T47D (cell line): ENCODE measurements around the gene ANAPC16.

Source experiments
- DNase-seq, 2 experiments: peaks; one replicate each; pipeline versions ENCODE4 v3.0.0 to v3.0.0-alpha.2; 2011 to 2012; ENCODE audit warnings: low read depth in 1 of 2, low spot score in 1 of 2
- JUND ChIP-seq: IDR thresholded peaks from 2 replicates; pipeline ENCODE4 v1.6.1; 2012; ENCODE audit warnings: low read depth
- in situ Hi-C: cut with HindIII; loops from 2 replicates; pipeline ENCODE4 v1.10.0; 2016; ENCODE audit warnings: low sequenced_read_pairs, low pct_unique_long_range_greater_than_20kb

Gene ANAPC16

DNA sequence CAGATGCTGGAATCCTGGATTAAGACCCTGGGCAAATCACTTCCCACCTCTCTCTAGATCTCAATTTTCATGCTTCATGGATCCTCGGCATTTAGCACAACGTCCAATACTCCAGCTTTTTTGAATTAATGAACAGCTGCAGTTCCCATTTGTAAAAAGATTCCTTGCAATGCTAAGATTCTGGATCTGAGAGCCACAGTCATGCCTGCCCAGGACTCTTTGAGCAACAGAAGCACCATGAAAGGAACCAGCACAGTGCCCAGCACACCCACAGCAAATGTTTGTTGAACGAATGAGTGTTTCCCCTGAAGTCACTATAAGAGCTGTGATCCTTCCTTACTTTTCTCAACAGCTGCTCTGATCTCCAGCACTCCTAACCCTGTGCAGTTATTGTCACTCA lies 37.2 kb downstream of the ANAPC16 start:
- DNase-seq, result no peak
- in situ Hi-C loops, result no loop called here

GRCh38 chr10:72253578-72253977 lies 37.8 kb downstream of the ANAPC16 start:
- DNase-seq, result no peak
- in situ Hi-C loops, result no loop called here
- no peak for TF ChIP-seq JUND

More for the DNA sequence above, 37.2 kb downstream of the ANAPC16 start:
- no peak for TF ChIP-seq JUND

DNA sequence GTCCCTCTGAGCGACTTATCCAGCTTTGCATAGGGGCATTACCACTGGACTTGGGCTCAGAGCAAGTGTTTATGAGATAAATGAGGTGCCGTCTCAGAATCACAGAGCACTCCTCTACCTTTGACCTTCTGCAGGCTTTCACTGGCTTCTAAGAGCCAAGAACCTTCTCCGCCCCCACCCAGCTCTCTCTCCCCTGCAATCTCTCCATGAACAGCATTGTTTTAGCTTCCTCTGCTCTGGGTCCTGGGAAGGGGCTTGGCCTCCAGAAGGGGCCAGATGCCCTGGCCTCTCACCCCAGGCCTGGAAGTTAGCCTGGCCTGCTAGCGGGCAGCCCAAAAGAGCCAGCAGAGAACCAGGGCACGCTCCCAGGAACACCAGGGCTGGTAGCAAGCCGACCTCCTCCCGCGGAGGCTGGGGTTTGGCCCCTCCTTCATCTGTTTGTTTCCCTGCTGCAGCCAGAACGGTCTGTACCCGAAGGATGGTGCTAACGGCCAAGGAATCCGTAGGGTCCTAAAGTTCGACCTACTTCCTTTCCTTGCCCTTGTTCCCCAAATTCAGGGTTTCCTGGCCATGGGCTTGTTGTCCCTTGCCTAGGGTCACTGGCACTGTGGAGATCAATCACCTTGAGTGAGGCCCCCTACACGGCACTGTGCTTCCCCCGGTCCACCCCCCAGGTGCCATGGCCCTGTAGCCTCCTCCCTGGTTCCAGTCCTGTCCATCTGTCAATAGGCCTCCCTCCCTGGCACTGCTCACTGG lies 39.2 kb downstream of the ANAPC16 start:
- in situ Hi-C loops, result no loop called here
- TF ChIP-seq JUND, result no peak
- DNase-seq, result peak; percentile 54 to 75

DNA sequence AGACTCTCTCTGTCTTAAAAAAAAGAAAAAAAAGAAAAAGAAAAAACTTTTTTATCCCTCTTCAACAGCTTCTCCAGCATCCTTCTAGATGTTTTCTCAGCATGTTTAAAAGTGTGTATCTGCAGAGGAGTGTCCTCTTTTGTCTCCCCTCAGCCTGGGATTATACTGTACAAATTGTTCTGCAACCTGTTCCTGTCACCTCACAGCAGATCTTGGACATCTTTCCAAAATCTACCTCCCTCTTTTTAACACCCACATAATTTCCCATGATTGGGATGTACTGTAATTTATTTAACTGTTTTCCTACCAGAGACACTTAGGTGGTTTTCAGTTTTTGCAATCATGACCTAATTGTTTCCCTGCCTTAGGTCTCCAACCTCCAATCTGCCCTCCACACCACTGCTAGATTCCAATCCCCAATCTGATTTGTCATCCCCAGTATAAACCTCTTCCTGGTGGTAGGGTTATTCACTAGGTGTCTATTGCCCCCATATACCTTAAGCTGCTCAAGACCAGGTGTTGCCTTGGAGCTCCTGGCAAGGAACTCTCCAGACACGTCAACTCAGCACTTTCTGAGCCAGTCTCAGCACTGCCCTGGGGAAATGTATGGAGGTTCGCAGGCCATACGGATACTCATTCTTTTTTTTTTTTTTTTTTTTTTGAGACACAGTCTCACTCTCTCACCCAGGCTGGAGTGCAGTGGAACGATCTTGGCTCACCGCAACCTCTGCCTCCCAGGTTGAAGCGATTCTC lies 40.3 kb downstream of the ANAPC16 start:
- no peak for DNase-seq
- in situ Hi-C loops, result no loop called here
- TF ChIP-seq JUND, result no peak

DNA sequence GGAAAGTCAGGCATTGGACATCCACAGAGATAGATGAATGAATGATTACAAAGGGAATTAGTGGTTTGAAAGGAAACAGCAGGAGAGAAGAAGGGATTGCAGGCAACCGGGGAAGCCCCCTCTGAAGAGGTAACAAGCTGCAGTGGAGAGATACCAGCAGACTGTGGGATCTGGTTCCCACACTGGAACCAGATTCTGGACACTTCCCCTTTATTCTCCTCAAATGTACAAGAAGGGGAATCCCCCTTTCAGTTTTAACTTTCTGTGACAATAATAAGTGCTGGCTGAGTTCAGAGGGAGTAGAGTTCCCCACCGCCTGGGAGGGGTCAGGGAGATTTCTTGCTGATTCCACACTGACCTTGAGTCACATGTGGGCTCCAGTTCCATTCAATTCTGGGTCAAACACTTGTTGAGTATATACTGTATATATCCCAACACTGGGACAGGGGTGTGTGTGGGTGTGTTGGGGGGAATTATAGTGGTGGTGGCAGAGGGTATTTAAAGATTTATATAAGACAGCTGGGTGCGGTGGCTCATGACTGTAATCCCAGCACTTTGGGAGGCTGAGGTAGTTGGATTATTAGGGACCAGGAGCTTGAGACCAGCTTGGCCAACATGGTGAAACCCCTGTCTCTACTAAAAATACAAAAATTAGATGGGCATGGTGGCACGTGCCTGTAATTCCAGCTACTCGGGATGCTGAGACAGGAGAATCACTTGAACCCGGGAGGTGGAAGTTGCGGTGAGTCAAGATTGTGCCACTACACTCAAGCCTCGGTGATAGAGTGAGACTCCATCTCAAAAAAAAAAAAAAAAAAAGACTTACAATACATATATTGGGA lies 41.5 kb downstream of the ANAPC16 start:
- in situ Hi-C loops, result no loop called here
- TF ChIP-seq JUND, result no peak
- DNase-seq, result no peak

GRCh38 chr10:72258617-72259016 lies 42.8 kb downstream of the ANAPC16 start:
- in situ Hi-C loops, result no loop called here
- no peak for DNase-seq
- TF ChIP-seq JUND, result no peak

DNA sequence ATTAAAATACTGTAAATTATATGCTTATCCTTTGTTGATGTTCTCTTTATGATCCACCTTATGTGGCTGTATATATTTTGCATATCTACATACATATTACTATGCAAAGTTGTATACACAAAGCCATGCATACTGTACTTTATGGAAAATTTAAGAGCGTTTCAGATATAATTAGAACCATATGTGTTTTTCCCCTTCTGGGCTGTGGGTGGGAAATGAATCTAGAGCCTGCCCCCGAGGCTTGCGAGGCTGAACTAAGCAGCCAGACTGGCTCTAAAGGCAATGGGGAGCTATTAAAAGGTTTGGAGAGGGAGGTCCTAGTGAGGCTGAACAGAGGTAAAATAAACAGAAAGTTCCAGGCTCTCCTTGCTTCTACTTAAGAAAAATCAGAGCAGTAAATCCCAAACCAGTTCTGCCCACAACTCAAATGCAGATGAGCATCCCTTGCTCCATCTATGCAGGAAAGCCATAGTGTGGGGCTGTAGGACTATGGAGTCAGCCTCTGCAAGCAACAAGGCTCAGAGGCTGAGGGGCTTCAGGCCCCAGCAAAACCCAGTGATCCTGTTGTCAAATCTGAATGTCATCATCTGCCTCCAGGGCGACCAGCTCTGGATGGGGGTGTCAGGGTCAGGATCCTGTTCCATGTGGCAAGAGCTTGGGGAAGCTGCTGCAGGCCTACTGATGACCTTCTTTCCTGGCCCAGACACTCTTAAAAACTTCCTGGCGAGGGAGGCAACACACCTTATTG lies 43.9 kb downstream of the ANAPC16 start:
- in situ Hi-C loops, result no loop called here
- no peak for DNase-seq
- TF ChIP-seq JUND, result no peak

- in situ Hi-C loops, result no loop called here
- DNase-seq, result peak in 1 of 2 experiments; percentile 67
Measured at GRCh38 chr10:72260239-72260975, 44.6 kb downstream of the ANAPC16 start.

DNA sequence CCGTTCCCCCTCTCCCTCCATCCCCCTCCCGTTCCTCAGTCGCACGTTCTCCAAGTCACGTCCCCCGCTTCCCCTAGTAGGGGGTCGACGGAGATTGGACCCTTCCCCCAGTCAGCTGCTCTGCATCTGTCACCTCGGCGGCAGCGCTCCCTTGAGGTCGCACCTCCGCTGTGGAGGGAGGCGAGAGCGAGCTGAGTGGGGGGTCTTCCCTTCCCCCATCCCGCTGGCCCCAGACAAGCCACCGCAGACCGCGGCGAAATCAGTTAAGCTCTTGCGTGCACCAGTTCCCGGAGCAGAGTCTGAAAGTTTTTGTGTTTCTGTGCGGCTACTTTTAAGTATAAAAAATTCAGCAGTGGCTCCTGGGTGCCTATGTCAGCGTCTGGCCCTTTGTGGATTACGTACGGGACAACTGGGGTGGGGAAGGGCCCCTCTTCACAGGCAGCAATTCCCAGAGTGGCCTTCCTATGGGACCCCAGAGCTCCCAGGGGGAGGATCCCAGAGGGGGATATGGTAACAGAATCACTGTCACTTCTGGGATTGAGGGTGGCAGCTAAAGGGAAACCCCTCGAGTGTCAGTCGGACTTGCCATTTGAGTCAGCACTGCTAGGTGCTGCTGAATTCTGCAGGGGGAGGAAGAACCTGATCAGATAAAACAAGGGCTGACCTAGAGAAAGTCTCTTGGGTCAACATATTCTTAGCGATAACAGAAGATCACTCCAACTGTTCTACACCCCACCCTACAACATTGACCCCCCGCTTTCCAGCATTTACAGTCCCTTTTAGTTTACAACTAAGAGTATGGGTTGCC lies 45.4 kb downstream of the ANAPC16 start:
- TF ChIP-seq JUND, result no peak
- in situ Hi-C loops, result no loop called here
- no peak for DNase-seq

More at GRCh38 chr10:72260239-72260975, 44.6 kb downstream of the ANAPC16 start:
- TF ChIP-seq JUND, result no peak

DNA sequence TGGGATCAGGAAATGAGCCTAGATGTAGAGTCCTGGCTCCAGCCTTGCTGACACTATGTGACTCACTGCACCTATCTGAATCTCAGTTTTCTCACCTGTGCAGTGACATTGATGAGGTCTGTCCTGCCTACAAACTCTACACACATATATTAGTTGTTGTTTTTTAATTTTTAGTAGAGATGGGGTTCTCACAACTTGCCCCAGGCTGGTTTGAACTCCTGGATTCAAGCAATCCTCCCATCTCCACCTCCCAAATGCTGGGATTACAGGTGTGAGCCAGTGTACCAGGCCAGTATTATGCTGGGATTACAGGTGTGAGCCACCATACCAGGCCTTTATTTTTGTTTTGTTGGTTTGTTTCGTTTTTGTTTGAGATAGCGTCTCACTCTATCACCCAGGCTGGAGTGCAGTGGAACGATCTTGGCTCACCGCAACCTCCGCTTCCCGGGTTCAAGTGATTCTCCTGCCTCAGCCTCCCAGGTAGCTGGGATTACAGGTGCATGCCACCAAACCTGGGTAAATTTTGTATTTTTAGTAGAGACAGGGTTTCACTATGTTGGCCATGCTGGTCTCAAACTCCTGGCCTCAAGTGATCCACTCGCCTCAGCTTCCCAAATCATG lies 46.1 kb downstream of the ANAPC16 start:
- TF ChIP-seq JUND, result no peak
- DNase-seq, result no peak
- in situ Hi-C loops, result no loop called here
